NCI-H2029 (cell line): ENCODE results near the gene CHCHD4.
"Not testable (repeated sequence)": the region's sequence is repeated elsewhere in the genome, so short reads cannot be mapped to it uniquely, and the experiment has no call there.

ENCODE experiments used
- DNase-seq: peaks from one replicate; lab custom pipeline; 2025; lab: John Stamatoyannopoulos, UW

Gene CHCHD4

DNA sequence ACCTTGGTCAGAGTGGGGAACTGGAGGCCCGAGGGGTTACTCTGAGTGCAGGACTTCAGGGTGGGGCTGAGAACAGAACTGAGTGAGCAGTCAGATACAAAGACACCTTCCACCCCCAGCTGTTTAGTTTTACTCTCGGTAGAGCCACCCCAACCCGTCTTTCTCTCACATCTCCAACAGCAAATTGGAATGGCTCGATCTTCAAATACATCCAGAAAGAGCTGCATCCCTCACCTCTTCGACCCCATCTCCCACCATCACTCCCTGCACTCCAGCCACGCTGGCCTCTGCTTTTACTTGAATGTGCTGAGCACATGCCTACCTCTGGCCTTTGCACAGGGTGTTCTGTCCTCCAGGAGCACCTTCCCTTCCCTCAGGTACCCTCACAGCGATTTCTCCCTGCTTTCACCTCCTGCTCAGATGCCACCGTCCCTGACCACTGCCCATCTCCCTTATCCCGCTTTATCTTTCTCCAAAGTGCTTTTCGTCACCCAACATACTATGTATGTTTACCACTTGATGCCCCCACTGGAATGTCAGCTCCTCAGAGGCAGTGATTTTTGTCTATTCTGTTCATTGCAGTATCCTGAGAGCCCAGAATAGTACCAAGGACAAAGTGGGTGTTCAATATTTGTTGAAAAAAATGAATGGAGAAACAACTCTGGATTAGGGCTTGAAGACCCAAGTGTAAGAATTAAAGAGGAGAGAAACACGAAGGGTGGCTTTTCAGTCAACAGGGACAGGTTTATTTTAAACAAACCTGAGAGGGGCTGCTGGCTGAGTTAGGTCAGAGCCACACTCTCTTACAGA is 4.4 kb downstream of the CHCHD4 start:
- no peak for DNase-seq

DNA sequence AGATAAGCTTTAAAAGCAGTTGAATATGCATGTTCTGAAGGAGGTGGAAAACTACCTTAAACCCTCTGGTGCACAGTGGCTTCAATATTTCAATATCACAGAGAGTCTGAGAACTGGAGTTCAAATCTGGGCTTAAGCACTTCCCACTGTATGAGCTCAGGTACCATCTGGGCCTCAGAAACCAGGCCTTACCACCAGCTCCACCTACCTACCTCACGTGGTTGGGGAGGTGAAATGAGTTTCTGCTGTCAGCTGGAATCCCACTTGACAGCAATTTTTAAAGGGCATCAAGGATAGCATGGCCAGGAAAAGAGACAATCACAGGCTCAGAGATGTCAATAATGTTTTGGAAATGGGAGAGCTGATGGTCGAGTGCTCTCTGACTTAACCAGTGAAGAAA is 5.0 kb downstream of the CHCHD4 start:
- DNase-seq: no peak

DNA sequence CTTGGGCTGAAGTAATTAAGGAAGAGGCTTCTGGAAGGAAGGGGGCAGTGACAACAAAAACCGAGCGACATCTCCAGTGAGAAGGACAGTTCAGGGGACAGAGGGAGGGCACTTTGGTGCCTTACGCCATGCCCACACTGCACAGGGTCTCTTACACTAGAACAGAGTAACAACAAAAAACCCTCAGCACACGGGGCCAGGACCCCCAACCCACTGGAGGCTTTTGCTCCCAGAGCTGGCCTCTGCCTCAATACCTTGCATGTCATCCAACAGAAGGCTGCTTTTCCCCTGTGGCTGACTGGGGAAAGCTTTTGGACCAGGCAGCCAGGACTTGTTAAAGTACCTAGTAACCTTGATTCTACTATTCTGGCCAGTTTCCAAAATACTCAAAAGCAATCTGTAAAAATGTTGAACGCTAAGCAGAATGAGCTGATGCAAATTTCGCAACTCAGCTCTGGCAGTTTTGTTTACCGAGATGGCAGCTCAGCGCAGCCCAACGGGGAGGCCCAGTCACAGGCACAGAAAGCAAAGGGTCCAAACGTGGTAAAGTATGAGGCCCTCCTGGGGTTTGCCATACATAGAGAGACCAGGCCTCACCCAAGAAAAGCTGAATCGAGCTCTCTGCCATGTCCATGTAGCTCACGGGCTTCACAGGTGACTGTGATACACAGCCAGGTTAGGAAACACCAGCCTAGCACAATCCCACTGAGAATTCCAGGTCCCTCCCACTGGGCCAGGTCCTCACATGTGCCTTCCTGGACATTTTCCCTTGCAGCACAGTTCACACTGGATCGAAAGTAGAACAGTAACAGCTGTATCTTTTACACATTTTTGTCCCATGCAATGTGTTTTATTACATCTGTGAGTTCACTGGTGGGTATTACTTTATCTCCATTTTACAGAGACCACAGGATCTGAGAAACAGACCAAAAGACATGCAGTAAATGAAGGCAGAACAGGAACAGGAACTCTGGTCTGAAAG is 6.0 kb downstream of the CHCHD4 start:
- peak; percentile 23 for DNase-seq

DNA sequence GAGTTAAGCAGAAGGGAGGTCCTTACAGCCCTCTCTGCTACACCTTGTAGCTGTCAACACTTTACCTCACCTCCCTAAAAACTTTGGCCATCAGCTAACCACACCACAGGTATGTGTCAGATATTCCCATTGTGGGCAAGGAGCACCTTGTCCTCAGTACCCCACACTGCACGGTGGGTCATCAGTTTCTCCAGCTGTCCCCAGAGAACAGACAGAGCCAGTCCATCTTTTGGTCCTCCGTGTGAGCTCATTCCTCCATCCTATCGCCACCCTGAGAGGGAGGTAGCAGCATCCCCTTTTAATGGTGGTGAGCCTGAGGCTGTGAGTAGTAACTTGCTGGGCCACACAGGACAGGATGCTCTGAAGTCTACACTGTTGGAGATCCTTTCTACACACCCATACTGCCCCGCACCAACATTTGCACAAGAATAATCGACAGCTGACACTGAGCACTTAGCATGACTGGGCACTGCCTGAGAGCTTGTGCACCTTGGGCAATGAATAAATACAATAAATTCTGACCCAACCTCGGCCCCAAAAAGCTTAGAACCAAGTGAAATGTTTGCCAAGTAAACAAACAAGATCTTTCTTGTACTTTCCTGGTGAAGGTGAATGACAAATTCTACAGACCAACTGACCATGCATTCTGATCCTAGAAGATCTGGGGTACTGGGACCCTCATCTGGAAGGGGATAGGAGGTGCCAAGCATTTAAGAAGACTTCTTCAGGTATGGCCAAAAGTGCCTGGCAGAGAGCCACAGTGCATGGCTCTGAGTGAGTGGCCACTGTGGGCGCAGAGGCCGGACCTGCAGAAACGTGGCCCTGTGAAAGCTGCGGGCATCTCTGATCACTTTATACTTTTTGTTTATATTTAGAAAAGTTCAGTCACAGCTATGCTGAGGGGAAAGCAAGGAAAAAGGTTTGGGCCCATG is 6.9 kb downstream of the CHCHD4 start:
- DNase-seq: no peak

DNA sequence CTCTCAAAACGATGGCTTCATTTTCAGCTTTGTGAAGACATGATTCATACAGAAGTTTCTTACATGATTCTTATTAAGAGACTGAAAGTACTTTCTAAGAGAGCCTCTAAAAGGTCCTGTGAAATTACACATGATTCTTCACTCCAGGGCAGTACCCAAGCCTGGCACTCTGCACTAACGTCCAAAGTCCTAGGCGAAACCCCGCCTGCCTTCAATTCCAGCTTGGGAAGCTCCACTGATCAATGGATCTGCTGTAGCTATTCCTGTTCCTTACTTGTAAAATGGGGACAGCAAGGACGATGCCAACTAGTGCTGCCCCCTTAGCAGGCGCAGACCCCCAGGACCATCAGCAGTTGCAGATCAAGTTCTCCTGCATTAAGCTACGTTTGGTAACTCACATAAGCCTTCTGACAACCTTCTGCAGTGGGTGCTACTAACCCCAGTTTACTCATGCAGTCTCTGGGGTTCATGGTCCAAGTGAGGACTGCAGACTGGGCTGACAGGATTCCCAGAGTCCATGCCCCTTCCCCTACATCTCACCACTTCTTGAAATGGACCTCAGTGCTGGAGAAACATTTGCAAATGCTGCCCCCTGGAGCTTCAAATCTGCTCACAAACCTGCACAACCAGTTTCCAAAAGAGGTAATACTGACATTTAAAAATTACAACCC is 10.6 kb downstream of the CHCHD4 start:
- no peak for DNase-seq

DNA sequence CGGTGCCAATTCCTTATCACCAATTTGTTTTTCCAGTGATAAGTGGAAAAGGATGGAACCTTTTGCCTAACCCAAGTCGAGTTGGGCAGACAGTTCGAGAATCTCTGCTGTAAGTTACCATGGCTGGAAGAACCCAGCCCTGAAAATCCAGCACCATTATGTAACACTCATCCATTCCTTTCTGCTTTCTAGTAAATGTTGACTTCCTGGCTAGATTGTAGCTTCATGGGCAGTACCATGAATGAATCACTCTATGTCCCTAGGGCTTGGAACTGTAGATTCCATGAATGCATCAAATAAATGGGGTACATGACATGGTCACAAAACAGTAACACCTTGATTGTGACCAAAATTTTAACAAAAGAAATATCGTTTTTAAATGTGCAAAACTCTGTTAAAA is 14.0 kb downstream of the CHCHD4 start:
- DNase-seq: no peak

DNA sequence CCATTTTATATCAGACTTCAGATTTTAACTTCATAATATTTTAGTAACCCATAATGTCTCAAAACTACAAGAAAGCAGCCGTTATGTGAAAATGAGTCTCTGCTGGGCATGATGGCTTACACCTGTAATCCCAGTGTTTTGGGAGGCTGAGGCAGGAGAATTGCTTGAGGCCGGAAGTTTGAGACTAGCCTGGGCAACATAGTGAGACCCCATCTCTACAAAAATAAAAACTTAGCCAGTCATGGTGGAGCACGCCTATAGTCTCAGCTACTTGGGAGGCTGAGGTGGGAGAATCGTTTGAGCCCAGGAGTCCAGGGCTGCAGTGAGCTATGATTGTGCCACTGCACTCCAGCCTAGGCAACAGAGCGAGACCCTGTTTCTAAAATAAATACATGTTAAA is 14.8 kb downstream of the CHCHD4 start:
- DNase-seq: not testable (repeated sequence)

DNA sequence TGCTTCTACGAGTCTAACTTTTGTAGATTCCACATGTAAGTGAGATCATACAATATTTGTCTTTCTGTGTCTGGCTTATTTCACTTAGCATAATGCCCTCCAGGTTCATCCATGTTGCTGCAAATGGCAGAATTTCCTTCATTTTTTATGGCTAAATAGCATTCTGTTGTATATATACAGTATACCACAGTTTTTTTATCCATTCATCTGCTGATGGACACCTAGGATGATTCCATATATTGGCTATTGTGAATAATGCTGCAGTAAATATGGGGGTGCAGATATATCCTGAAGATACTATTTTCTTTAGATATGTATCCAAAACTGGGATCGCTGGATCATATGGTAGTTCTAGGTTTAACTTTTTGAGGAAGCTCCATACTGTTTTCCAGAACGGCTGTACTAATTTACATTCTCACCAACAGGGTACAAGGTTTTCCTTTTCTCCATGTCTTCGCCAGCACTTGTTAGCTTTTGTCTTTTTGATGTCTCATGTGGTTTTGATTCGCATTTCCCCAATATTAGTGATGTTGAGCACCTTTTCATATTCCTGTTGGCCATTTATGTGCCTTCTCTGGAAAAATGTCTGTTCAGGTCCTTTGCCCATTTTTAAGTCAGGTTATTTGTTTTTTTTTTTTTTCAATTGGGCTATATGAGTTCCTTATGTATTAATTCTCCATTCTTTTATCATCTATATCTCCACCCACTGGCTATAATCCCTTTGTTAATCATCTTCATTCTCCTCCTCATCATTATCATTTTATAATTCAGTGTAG is 26.9 kb downstream of the CHCHD4 start:
- no peak for DNase-seq

DNA sequence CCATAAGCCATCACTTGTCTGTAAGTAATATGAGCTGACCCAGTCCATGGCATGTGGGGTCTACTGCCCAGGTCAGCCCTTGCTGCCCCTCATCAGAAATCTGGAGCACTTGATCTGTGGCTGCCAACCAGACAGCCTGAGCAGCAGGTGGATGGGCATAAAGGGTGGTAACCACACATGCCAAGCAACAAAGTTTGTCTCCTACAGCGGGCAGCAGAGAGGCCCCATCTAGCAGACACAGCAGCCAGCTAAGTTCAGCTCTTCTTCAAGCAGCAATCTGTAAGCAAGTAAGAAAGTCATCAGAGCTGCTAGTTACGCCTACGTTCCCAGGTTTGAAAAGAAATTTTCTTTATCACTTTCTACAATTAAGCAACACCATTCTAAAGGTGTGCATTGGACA is 27.9 kb downstream of the CHCHD4 start:
- no peak for DNase-seq

DNA sequence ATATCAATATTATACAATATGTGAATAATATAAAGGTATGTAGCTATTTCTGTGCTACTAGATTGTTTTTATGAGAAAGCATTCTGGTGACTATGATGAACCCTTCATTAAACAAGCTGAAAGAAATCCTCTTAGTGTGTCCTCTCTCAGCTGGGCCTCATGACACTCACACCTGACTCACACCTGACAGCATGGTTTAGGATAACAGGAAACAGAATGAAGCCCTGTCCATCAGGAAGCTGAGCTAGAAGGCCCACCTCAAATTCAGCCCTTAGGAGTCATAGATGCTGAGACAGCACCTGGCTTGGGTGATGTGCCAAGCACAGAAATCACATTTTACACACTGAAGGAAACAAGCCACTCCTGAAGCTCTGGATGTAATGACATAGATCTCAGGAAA is 30.8 kb downstream of the CHCHD4 start:
- DNase-seq: peak; percentile 31

DNA sequence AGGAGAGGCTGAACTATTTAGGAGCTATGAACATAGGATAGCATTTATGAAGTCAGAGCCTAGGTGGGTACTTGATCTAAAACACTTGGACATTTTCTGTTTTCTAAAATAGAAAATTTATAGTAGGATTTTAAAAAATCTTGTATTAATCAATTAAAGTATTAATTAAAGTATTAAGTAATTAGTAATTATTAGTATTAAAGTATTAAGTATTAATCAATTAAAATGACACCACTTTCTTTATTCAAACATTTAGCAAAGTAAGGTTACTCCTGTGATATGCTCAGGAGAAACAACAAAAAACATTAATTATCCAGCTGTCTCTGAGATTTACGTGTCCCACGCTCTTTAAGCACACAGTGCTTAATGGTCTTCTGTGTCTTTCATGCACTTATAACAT is 32.2 kb downstream of the CHCHD4 start:
- DNase-seq: no peak

DNA sequence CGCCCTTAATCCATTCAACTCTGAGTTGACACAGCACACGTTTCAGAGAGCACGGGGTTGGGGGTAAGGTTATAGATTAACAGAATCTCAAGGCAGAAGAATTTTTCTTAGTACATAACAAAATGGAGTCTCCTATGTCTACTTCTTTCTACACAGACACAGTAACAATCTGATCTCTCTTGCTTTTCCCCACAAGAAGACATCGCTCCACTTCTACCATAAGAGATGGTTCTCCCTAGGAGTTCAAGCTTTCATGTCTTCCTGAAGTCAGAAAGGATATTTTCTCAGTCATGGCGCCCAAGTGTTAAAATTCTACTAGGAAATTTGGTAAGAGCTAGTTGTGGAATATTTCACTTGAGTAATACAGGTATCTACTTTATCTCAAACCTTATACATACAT is 32.7 kb downstream of the CHCHD4 start:
- DNase-seq: not testable (repeated sequence)

DNA sequence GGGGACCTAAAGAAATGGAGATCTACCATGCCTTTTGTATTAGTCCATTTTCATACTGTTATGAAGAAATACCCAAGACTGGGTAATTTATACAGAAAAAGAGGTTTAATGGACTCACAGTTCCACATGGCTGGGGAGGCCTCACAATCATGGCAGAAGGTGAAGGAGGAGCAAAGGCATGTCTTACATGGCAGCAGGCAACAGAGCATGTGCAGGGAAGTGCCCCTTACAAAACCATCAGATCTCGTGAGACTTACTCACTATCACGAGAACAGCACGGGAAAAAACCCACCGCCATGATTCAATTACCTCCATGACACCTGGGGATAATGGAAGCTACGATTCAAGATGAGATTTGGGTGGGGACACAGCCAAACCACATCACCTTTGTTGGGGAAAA is 37.2 kb downstream of the CHCHD4 start:
- not testable (repeated sequence) for DNase-seq

DNA sequence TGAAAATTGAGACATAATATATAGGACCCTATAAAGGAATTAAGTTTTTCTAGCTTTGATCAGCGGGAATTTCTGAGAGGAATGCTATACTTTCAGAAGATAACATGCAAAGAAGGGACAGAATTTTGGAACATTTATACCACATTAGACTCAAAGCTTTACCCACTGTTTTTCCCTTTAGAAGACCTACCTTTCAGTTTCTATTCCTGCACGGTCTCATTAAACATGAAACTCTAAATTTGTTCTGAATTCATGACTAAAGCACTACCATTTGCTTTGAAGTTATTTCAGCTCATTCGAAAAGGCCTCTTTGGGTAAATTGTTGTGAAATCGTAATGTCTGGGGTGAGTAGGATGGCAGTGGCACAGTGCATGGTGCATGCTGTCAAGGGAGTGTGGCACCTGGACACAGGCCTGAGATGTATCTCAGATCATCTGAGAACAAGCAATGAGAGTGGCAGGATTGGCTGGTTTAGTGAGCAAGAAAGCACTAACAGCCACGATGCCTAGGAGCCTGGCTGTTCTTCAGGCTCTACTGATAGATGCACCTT is 42.5 kb downstream of the CHCHD4 start:
- DNase-seq: no peak

DNA sequence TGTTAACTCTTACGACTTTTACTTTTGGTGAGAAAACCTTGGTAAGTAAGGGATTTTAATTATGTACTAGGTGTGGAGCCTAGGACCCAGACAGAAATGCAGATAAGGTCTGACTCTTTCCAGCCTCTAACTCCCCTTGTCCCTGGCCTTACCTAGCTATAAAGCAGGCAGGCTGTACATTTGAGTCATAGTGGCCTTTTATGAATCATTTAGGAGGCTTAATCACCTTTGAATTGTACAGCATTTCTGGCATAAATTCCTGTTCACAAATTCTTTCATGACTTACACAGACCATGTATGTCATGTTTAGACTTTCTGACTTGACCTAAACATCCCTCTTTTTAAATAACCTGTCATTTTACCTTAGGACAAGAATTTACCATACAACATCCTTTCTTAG is 47.4 kb downstream of the CHCHD4 start:
- no peak for DNase-seq

DNA sequence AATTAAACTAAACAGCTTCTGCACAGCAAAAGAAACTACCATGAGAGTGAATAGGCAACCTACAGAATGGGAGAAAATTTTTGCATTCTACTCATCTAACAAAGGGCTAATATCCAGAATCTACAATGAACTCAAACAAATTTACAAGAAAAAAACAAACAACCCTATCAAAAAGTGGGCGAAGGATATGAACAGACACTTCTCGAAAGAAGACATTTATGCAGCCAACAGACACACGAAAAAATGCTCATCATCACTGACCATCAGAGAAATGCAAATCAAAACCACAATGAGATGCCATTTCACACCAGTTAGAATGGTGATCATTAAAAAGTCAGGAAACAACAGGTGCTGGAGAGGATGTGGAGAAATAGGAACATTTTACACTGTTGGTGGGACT is 49.4 kb downstream of the CHCHD4 start:
- not testable (repeated sequence) for DNase-seq

DNA sequence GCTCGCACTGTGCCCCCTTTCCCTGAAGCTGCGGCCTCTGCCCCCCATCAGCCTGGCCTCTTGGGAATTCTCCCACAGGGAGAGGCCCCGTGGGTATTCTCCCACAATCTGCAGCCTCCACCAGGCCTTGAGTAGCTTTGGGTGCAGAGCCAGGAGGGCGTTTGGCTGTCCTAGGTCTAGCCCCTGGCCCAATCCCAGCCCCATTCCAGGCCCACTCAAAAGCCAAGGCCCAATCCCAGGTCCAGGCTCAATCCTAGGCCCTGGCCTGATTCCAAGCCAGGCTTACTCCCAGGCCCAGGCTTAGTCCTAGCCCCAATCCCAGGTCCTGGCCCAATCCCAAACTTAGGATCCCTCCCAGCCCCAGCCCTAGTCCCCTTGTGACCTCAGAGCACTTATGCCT is 59.8 kb downstream of the CHCHD4 start:
- DNase-seq: no peak

DNA sequence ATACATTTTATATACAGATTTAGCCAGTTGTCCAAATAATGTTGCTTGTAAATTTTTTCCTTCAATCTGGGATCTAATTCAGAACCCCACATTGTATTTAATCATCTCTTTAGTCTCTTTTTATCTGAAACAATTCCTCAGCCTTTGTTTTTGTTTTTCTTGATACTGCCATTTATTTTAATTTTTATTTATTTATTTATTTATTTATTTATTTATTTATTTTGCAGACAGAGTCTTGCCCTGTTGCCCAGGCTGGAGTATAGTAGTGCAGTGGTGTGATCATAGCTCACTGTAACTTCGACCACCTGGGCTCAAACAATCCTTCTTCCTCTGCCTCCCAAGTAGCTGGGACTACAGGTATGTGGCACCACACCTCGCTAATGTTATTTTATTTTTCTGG is 61.5 kb downstream of the CHCHD4 start:
- no peak for DNase-seq
